GM12878 (cell line): ENCODE measurements around the gene RASGRP2. TPM values are rescaled to one million over a fixed set of nuclear protein-coding genes. Genes with fewer than 3 reads are reported as not detected.

Experiments
- BRCA1 ChIP-seq: IDR thresholded peaks from 2 replicates; pipeline ENCODE4 v1.6.1; 2011; ENCODE audit warnings: low read depth, low read length, improper control_type of control experiment
- HDAC6 ChIP-seq: fragments of 200-600 bp; sonication (generic); IDR thresholded peaks from one replicate; pipeline ENCODE4 v1.8.0; 2017; ENCODE audit warnings: antibody characterized with exemption; ENCODE audit not compliant: unreplicated experiment
- IKZF1 ChIP-seq: fragments of 450-650 bp; conservative IDR thresholded peaks from 2 replicates; pipeline ENCODE4 v1.6.1; 2017; ENCODE audit warnings: antibody characterized with exemption, mild to moderate bottlenecking
- NFYB ChIP-seq: IDR thresholded peaks from 2 replicates; pipeline ENCODE4 v1.6.1; 2011; ENCODE audit warnings: low read depth, mild to moderate bottlenecking, low read length, improper control_type of control experiment, moderate library complexity; ENCODE audit not compliant: insufficient read depth
- NR2C1 ChIP-seq: fragments of 450-650 bp; IDR thresholded peaks from 2 replicates; pipeline ENCODE4 v1.6.1; 2017; ENCODE audit warnings: antibody characterized with exemption, mild to moderate bottlenecking, moderate library complexity
- PBX3 ChIP-seq: IDR thresholded peaks from 2 replicates; pipeline ENCODE4 v1.6.1; 2011; ENCODE audit warnings: mild to moderate bottlenecking, low read depth, low read length, moderate library complexity; ENCODE audit not compliant: insufficient replicate concordance
- RELB ChIP-seq: fragments of 450-650 bp; IDR thresholded peaks from 2 replicates; pipeline ENCODE4 v1.6.1; 2017; ENCODE audit warnings: low read depth, mild to moderate bottlenecking, moderate library complexity
- SMAD1 ChIP-seq: fragments of 450-650 bp; IDR thresholded peaks from 2 replicates; pipeline ENCODE4 v1.6.1; 2018; ENCODE audit warnings: mild to moderate bottlenecking, low read depth; ENCODE audit not compliant: partially characterized antibody
- USF1 ChIP-seq: IDR thresholded peaks from 2 replicates; pipeline ENCODE4 v1.6.1; 2011; ENCODE audit warnings: borderline replicate concordance, low read depth, mild to moderate bottlenecking, moderate library complexity, mixed read lengths, low read length; ENCODE audit not compliant: insufficient read depth; ENCODE audit errors: extremely low read length
- YBX1 ChIP-seq: fragments of 450-650 bp; IDR thresholded peaks from 2 replicates; pipeline ENCODE4 v1.6.1; 2016; ENCODE audit warnings: antibody characterized with exemption
- polyA plus RNA-seq, 11 experiments: library from polyadenylated mRNA; depleted of rRNA in 4 of 11; unstranded in 6 of 11; stranded (reverse) in 5 of 11; fragments of >200 nt; fragmentation: Nextera tagmentation in 4 of 11; fragmentation: Illumina TruSeq in 1 of 11; extraction: Ambion mirVana in 4 of 11; extraction: Trizol in 1 of 11; gene quantifications; 1 replicate in 1 of 11; 2 replicates in 10 of 11; pipeline versions ENCODE4 v1.2.1 to v1.2.3, GENCODE V29; 2011 to 2016; ENCODE audit warnings: inconsistent platforms in 2 of 11, missing spikeins in 2 of 11, low read depth in 1 of 11
- total RNA-seq, 4 experiments: library from RNA; depleted of rRNA in 3 of 4; stranded (reverse); fragments of >200 nt in 3 of 4; fragmentation: Illumina TruSeq in 1 of 4; extraction: Trizol in 1 of 4; gene quantifications; 2 replicates each; pipeline versions ENCODE4 v1.2.1 to v1.2.3, GENCODE V29; 2013 to 2021

The RASGRP2 gene
- total and polyA plus RNA-seq, 10 of the 15 experiments (the other 5 are each of a cell fraction or from before 2014, with no cell fraction given): 0.26 to 9.0 (median 5.4) TPM

DNA sequence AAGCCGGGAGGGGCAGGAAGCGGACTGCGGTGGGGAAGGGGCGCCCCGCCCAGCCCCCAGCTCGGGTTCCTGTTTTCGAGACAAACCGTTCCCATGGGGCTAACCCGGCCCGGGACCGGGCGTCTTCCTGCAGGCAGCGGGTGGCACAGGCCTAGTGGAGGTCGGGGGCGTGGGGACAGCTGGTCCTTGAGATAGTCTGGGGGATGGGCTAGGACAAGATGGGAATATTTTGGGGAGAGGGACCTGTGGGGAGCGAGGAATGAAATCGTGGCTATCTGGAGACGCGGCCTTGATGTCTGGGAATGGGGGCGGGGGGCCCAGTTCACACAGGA lies 1.2 kb upstream of the RASGRP2 start (continued):
- no peak for TF ChIP-seq PBX3
- TF ChIP-seq SMAD1: no peak
- TF ChIP-seq IKZF1: peak; percentile 80
- no peak for TF ChIP-seq HDAC6
- TF ChIP-seq BRCA1: no peak
- TF ChIP-seq RELB: no peak
- no peak for TF ChIP-seq NFYB
- no peak for TF ChIP-seq USF1
- TF ChIP-seq YBX1: no peak
- no peak for TF ChIP-seq NR2C1
